ENCODE data around the gene SCUBE2. TPM values are rescaled to one million over a fixed set of nuclear protein-coding genes. Genes with fewer than 3 reads are reported as not detected.

SCUBE2 gene
- total RNA-seq, result 1.9 and 3.3 TPM in 2 replicates
- long read RNA-seq, result 0 reads

- DNase-seq (ENCODE audit: extremely low spot score, unreplicated experiment), result no peak
- H3K27me3 Mint-ChIP-seq (ENCODE audit: unreplicated experiment), result peaks cover 4% of the 10 kb centered on the region
- H3K36me3 Mint-ChIP-seq (ENCODE audit: unreplicated experiment), result peaks cover 2% of the 10 kb centered on the region
- no peak for TF ChIP-seq CTCF (IDR thresholded peaks at IDR 0.05)
- H3K4me3 Mint-ChIP-seq (ENCODE audit: unreplicated experiment), result peak within 1 kb of the TSS; percentile 69
- H3K9me3 Mint-ChIP-seq (ENCODE audit: unreplicated experiment), result no peaks in the 10 kb centered on the region
- peaks cover 5% of the 10 kb centered on the region for H3K4me1 Mint-ChIP-seq (ENCODE audit: unreplicated experiment)
- no peak within 1 kb of the TSS for H3K27ac Mint-ChIP-seq (ENCODE audit: unreplicated experiment)
Observed at GRCh38 chr11:9091044-9091922, at the start of gene SCUBE2. Gene SCUBE2, minus strand, starts transcription at chr11:9091599. Its CDS starts 71 bp downstream, at chr11:9091528.

GRCh38 chr11:9141186-9141585 lies 49.8 kb upstream of the SCUBE2 start:
- Mint-ChIP-seq H3K36me3 (ENCODE audit: unreplicated experiment) (peaks cover 58% of the 10 kb centered on the region), H3K27ac (ENCODE audit: unreplicated experiment) (no peak overlapping the region), H3K27me3 (ENCODE audit: unreplicated experiment) (no peaks in the 10 kb centered on the region), H3K4me1 (ENCODE audit: unreplicated experiment) (peaks cover 39% of the 10 kb centered on the region), H3K9me3 (ENCODE audit: unreplicated experiment) (no peaks in the 10 kb centered on the region), H3K4me3 (ENCODE audit: unreplicated experiment) (no peak overlapping the region)
- no peak for TF ChIP-seq CTCF (IDR thresholded peaks at IDR 0.05)
- no peak for DNase-seq (ENCODE audit: extremely low spot score, unreplicated experiment)

GRCh38 chr11:9139628-9140357 lies 48.4 kb upstream of the SCUBE2 start:
- Mint-ChIP-seq H3K36me3 (ENCODE audit: unreplicated experiment) (peaks cover 53% of the 10 kb centered on the region), H3K4me1 (ENCODE audit: unreplicated experiment) (peaks cover 39% of the 10 kb centered on the region), H3K4me3 (ENCODE audit: unreplicated experiment) (no peak overlapping the region), H3K27ac (ENCODE audit: unreplicated experiment) (peak overlapping the region; percentile 79), H3K27me3 (ENCODE audit: unreplicated experiment) (no peaks in the 10 kb centered on the region), H3K9me3 (ENCODE audit: unreplicated experiment) (no peaks in the 10 kb centered on the region)
- DNase-seq (ENCODE audit: extremely low spot score, unreplicated experiment), result no peak
- no peak for TF ChIP-seq CTCF (IDR thresholded peaks at IDR 0.05)

GRCh38 chr11:9138612-9139579 lies 47.5 kb upstream of the SCUBE2 start:
- no peaks in the 10 kb centered on the region for H3K27me3 Mint-ChIP-seq (ENCODE audit: unreplicated experiment)
- no peak for DNase-seq (ENCODE audit: extremely low spot score, unreplicated experiment)
- no peak overlapping the region for H3K4me3 Mint-ChIP-seq (ENCODE audit: unreplicated experiment)
- H3K4me1 Mint-ChIP-seq (ENCODE audit: unreplicated experiment), result peaks cover 39% of the 10 kb centered on the region
- H3K9me3 Mint-ChIP-seq (ENCODE audit: unreplicated experiment), result no peaks in the 10 kb centered on the region
- H3K27ac Mint-ChIP-seq (ENCODE audit: unreplicated experiment), result peak overlapping the region; percentile 79
- H3K36me3 Mint-ChIP-seq (ENCODE audit: unreplicated experiment), result peaks cover 50% of the 10 kb centered on the region
- TF ChIP-seq CTCF (IDR thresholded peaks at IDR 0.05), result no peak

Measured in osteocyte (in vitro differentiated cells).